Measurements from ENCODE around the gene IPCEF1. TPM values are rescaled to one million over a fixed set of nuclear protein-coding genes. Genes with fewer than 3 reads are reported as not detected.

The IPCEF1 gene
- total RNA-seq, 5 donors from 2014 or later (not counting 1 experiment from before 2014, with no cell fraction given), result 57.6 to 132 (median 69.4) TPM

DNA sequence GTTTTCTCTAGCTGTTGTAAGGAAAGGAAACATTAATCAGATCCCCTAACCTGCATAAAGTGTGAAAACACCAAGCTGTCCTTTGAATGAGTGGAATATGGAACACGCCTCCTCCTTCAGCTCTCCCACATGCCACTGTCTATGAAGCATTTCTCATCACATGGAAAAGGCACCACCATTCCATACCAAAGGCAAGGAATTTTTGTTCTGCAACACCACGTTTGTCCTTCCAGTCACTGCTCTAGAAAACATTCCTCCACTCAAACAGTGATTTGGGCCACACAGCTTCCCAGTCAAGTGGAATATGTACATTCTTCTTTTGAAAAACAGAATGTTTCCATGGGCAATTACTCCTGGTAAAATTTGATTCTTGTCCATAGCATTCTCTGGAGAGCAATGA, 197.5 kb downstream of the IPCEF1 start:
- Mint-ChIP-seq H3K27me3 (no peaks in the 10 kb centered on the region), H3K27ac (peak overlapping the region; percentile 44 to 79), H3K4me1 (peaks cover 48 to 58% (median 55%) of the 10 kb centered on the region in 3 donors), H3K4me3 (no peak overlapping the region), H3K9me3 (no peaks in the 10 kb centered on the region), H3K36me3 (peaks cover 20% of the 10 kb centered on the region)
- no peak for ATAC-seq (replicated peaks in 1 of 4)
- CTCF ChIA-PET, result interaction anchor here (1.0 to 5.6 kb wide), 6 partner anchors 12 to 118 kb away, joined by 3 to 66 read pairs (median 17); no protein-coding TSS in a partner anchor
- Histone ChIP-seq H3K4me3 (ENCODE audit: control insufficient read depth in 1 of 2, extremely low read depth in 1 of 2, low read length in 1 of 2) (no peak overlapping the region), H3K4me1 (ENCODE audit: control insufficient read depth in 1 of 2, extremely low read depth in 1 of 2, insufficient read depth in 2 of 2, low read length in 2 of 2) (peaks cover 20 to 42% of the 10 kb centered on the region in 2 experiments), H3K9me3 (no peaks in the 10 kb centered on the region), H3K27ac (ENCODE audit: low read length) (peak overlapping the region; percentile 2), H3K27me3 (replicated peaks in 1 of 2; ENCODE audit: control insufficient read depth in 2 of 2, extremely low read depth in 1 of 2, insufficient read depth in 2 of 2, low read length in 1 of 2) (no peaks in the 10 kb centered on the region), H3K36me3 (ENCODE audit: control insufficient read depth in 2 of 2, extremely low read depth in 1 of 2, insufficient read depth in 1 of 2, low read length in 1 of 2) (peaks cover 0 to 32% of the 10 kb centered on the region in 2 donors)
- DNase-seq, result no peak
- POLR2A ChIA-PET, result interaction anchor here in 1 of 2 donors (0.8 kb wide), 1 partner anchor 88 kb away, joined by 3 read pairs; no protein-coding TSS in a partner anchor
- WGBS (ENCODE audit: insufficient coverage), result no CpG with 5 or more reads among the region's 2 CpGs

GRCh38 chr6:154157706-154158105, 198.9 kb downstream of the IPCEF1 start:
- H3K9me3 Mint-ChIP-seq, result no peaks in the 10 kb centered on the region
- Histone ChIP-seq H3K4me3 (ENCODE audit: control insufficient read depth in 1 of 2, extremely low read depth in 1 of 2, low read length in 1 of 2) (no peak overlapping the region), H3K27me3 (replicated peaks in 1 of 2; ENCODE audit: control insufficient read depth in 2 of 2, extremely low read depth in 1 of 2, insufficient read depth in 2 of 2, low read length in 1 of 2) (no peaks in the 10 kb centered on the region), H3K27ac (ENCODE audit: low read length) (peak overlapping the region; percentile 84), H3K36me3 (ENCODE audit: control insufficient read depth in 2 of 2, extremely low read depth in 1 of 2, insufficient read depth in 1 of 2, low read length in 1 of 2) (peaks cover 0 to 25% of the 10 kb centered on the region in 2 donors), H3K4me1 (ENCODE audit: control insufficient read depth in 1 of 2, extremely low read depth in 1 of 2, insufficient read depth in 2 of 2, low read length in 2 of 2) (peaks cover 22 to 38% of the 10 kb centered on the region in 2 experiments), H3K9me3 (no peaks in the 10 kb centered on the region)
- peak overlapping the region; percentile 69 to 80 (median 76) for H3K4me3 Mint-ChIP-seq
- ChIA-PET CTCF (interaction anchor here (0.6 to 5.6 kb wide), 16 partner anchors 8 to 770 kb away, joined by 3 to 66 read pairs (median 4); no protein-coding TSS in a partner anchor), POLR2A (interaction anchor here in 1 of 2 donors (0.7 to 1.4 kb wide), 3 partner anchors 89 to 92 kb away, joined by 3 to 5 read pairs (median 3); no protein-coding TSS in a partner anchor)
- ATAC-seq (replicated peaks in 1 of 4) (no peak), DNase-seq (no peak)
- peak overlapping the region; percentile 95 to 97 for H3K27ac Mint-ChIP-seq
- H3K36me3 Mint-ChIP-seq, result peaks cover 20% of the 10 kb centered on the region
- H3K4me1 Mint-ChIP-seq, result peaks cover 53 to 62% (median 60%) of the 10 kb centered on the region in 3 donors
- no peaks in the 10 kb centered on the region for H3K27me3 Mint-ChIP-seq

- peaks cover 22 to 36% of the 10 kb centered on the region in 2 experiments for H3K4me1 ChIP-seq (ENCODE audit: control insufficient read depth in 1 of 2, extremely low read depth in 1 of 2, insufficient read depth in 2 of 2, low read length in 2 of 2)
- H3K4me3 Mint-ChIP-seq, result peak overlapping the region; percentile 69 to 80 (median 76)
- ATAC-seq (replicated peaks in 1 of 4) (peak; percentile 22 to 52 (median 32)), DNase-seq (peak in 5 of 35 experiments; percentile 3 to 60 (median 17))
- H3K9me3 Mint-ChIP-seq, result no peaks in the 10 kb centered on the region
- H3K27ac ChIP-seq (ENCODE audit: low read length), result peak overlapping the region; percentile 84
- peaks cover 53 to 62% (median 60%) of the 10 kb centered on the region in 3 donors for H3K4me1 Mint-ChIP-seq
- no peaks in the 10 kb centered on the region for H3K9me3 ChIP-seq
- H3K27me3 ChIP-seq (replicated peaks in 1 of 2; ENCODE audit: control insufficient read depth in 2 of 2, extremely low read depth in 1 of 2, insufficient read depth in 2 of 2, low read length in 1 of 2), result no peaks in the 10 kb centered on the region
- ChIA-PET CTCF (interaction anchor here (0.6 to 5.6 kb wide), 18 partner anchors 9 to 771 kb away, joined by 3 to 66 read pairs (median 3); no protein-coding TSS in a partner anchor), POLR2A (interaction anchor here in 1 of 2 donors (0.6 to 1.4 kb wide), 3 partner anchors 15 to 92 kb away, joined by 3 read pairs; no protein-coding TSS in a partner anchor)
- H3K36me3 ChIP-seq (ENCODE audit: control insufficient read depth in 2 of 2, extremely low read depth in 1 of 2, insufficient read depth in 1 of 2, low read length in 1 of 2), result peaks cover 0 to 20% of the 10 kb centered on the region in 2 donors
- H3K36me3 Mint-ChIP-seq, result peaks cover 20% of the 10 kb centered on the region
- H3K27me3 Mint-ChIP-seq, result no peaks in the 10 kb centered on the region
- peak overlapping the region; percentile 95 to 97 for H3K27ac Mint-ChIP-seq
- peak overlapping the region; percentile 31 to 36 for H3K4me3 ChIP-seq (ENCODE audit: control insufficient read depth in 1 of 2, extremely low read depth in 1 of 2, low read length in 1 of 2)
- 28% methylated on average over 3 of the region's 4 CpGs for WGBS (ENCODE audit: insufficient coverage)
These were observed 199.5 kb downstream of the IPCEF1 start for GRCh38 chr6:154157082-154157481.

DNA sequence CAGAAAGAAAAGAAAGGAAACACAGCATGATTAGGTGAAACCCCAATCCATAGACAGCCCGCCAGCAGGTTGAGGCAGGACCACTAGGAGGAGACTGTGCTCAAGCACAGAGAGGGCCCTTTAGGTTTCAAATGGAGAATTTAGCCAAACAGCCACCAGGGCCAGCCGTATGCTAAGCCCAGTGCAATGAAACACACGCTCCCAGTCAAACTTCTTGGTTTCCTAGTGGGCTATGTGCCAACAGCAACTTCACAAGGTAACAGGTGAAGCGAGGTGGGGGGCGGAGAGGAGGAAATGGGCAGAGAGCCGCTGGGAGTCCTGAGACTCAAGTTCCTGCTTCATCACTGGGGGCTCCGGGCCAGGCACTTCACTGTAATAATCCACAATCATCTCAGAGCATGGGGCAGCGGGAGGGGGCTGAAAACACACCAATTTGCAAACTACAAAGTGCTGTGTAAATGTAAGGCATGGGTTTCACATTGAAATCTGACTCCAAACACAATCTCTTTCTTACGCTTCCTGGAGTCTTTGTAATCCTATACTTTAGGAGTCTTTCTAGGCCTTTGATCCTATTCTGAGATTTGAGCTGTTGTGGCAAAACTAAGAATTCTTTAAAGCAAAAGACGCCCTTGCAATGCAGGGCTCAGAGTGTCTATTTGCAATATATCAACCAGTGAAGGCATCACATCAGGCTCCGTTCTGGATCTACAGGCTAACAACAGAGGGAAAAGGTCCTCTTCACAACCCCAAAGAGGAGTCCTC, 200.3 kb downstream of the IPCEF1 start:
- Histone ChIP-seq H3K27ac (ENCODE audit: low read length) (peak overlapping the region; percentile 84), H3K27me3 (replicated peaks in 1 of 2; ENCODE audit: control insufficient read depth in 2 of 2, extremely low read depth in 1 of 2, insufficient read depth in 2 of 2, low read length in 1 of 2) (no peaks in the 10 kb centered on the region), H3K4me3 (ENCODE audit: control insufficient read depth in 1 of 2, extremely low read depth in 1 of 2, low read length in 1 of 2) (peak overlapping the region; percentile 31 to 32), H3K4me1 (ENCODE audit: control insufficient read depth in 1 of 2, extremely low read depth in 1 of 2, insufficient read depth in 2 of 2, low read length in 2 of 2) (peaks cover 22 to 32% of the 10 kb centered on the region in 2 experiments), H3K9me3 (no peaks in the 10 kb centered on the region), H3K36me3 (ENCODE audit: control insufficient read depth in 2 of 2, extremely low read depth in 1 of 2, insufficient read depth in 1 of 2, low read length in 1 of 2) (peaks cover 0 to 15% of the 10 kb centered on the region in 2 donors)
- 43% methylated on average over 2 of the region's 11 CpGs for WGBS (ENCODE audit: insufficient coverage)
- peak overlapping the region; percentile 95 to 97 for H3K27ac Mint-ChIP-seq
- no peaks in the 10 kb centered on the region for H3K27me3 Mint-ChIP-seq
- ChIA-PET POLR2A (no interaction called here), CTCF (interaction anchor here (0.6 to 5.6 kb wide), 10 partner anchors 11 to 650 kb away, joined by 3 to 66 read pairs (median 6); no protein-coding TSS in a partner anchor)
- H3K4me1 Mint-ChIP-seq, result peaks cover 53 to 62% (median 60%) of the 10 kb centered on the region in 3 donors
- H3K9me3 Mint-ChIP-seq, result no peaks in the 10 kb centered on the region
- ATAC-seq (replicated peaks in 1 of 4) (peak; percentile 79 to 91 (median 84)), DNase-seq (peak; percentile 33 to 80 (median 56))
- peak overlapping the region; percentile 69 to 80 (median 76) for H3K4me3 Mint-ChIP-seq
- peaks cover 20% of the 10 kb centered on the region for H3K36me3 Mint-ChIP-seq

DNA sequence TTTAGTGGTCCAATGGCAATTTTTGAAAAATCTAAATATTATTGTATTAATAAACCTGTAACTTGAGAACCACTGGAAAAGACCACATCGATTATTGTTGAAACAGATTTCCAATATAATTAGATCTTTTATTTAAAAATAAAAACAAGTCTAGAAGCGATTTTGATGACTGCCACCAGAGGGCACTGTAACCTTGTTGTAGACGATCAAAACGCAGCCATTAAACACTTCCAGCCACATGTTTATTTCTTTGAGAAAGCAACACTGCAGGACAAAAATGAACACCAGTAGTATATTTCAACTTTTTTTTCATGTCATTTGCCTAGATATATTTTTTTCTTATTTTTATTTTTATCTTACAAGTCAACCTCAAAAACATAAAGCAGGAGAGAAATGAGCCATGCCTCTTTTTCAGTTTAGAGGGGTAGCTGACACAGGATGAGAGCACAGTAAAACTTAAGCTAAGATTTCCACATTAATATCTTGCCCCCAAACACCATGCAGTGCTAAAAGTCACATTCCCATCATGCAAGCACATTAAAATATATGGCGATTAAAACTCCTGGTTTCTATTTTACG, 202.1 kb downstream of the IPCEF1 start:
- WGBS (ENCODE audit: insufficient coverage), result 100% methylated on average over 1 of the region's 6 CpGs
- ATAC-seq (replicated peaks in 1 of 4), result peak in 1 of 4 experiments; percentile 28
- H3K9me3 Mint-ChIP-seq, result no peaks in the 10 kb centered on the region
- no peaks in the 10 kb centered on the region for H3K9me3 ChIP-seq
- POLR2A ChIA-PET, result interaction anchor here (0.6 to 0.8 kb wide), 2 partner anchors 10 to 94 kb away, joined by 3 to 4 read pairs; no protein-coding TSS in a partner anchor
- no peak overlapping the region for H3K4me3 Mint-ChIP-seq
- H3K36me3 ChIP-seq (ENCODE audit: control insufficient read depth in 2 of 2, extremely low read depth in 1 of 2, insufficient read depth in 1 of 2, low read length in 1 of 2), result peaks cover 0 to 8% of the 10 kb centered on the region in 2 donors
- H3K4me3 ChIP-seq (ENCODE audit: control insufficient read depth in 1 of 2, extremely low read depth in 1 of 2, low read length in 1 of 2), result no peak overlapping the region
- CTCF ChIA-PET, result interaction anchor here (0.6 to 3.7 kb wide), 16 partner anchors 15 to 683 kb away, joined by 3 to 62 read pairs (median 6); no protein-coding TSS in a partner anchor
- H3K4me1 Mint-ChIP-seq, result peaks cover 49 to 54% (median 53%) of the 10 kb centered on the region in 3 donors
- H3K27me3 Mint-ChIP-seq, result no peaks in the 10 kb centered on the region
- no peaks in the 10 kb centered on the region for H3K27me3 ChIP-seq (replicated peaks in 1 of 2; ENCODE audit: control insufficient read depth in 2 of 2, extremely low read depth in 1 of 2, insufficient read depth in 2 of 2, low read length in 1 of 2)
- H3K27ac Mint-ChIP-seq, result peak overlapping the region; percentile 65 to 97
- peaks cover 22 to 29% of the 10 kb centered on the region in 2 experiments for H3K4me1 ChIP-seq (ENCODE audit: control insufficient read depth in 1 of 2, extremely low read depth in 1 of 2, insufficient read depth in 2 of 2, low read length in 2 of 2)
- DNase-seq, result peak in 34 of 35 experiments; percentile 29 to 89 (median 58)
- peak overlapping the region; percentile 84 for H3K27ac ChIP-seq (ENCODE audit: low read length)
- H3K36me3 Mint-ChIP-seq, result peaks cover 8% of the 10 kb centered on the region

GRCh38 chr6:154143753-154144152, 212.8 kb downstream of the IPCEF1 start:
- no peaks in the 10 kb centered on the region for H3K36me3 ChIP-seq (ENCODE audit: control insufficient read depth in 2 of 2, extremely low read depth in 1 of 2, insufficient read depth in 1 of 2, low read length in 1 of 2)
- H3K27ac Mint-ChIP-seq, result no peak overlapping the region
- no CpG with 5 or more reads among the region's 1 CpG for WGBS (ENCODE audit: insufficient coverage)
- no peak overlapping the region for H3K4me3 ChIP-seq (ENCODE audit: control insufficient read depth in 1 of 2, extremely low read depth in 1 of 2, low read length in 1 of 2)
- H3K9me3 ChIP-seq, result no peaks in the 10 kb centered on the region
- H3K27ac ChIP-seq (ENCODE audit: low read length), result no peak overlapping the region
- ChIA-PET CTCF (interaction anchor here in 1 of 2 donors (1.0 kb wide), 1 partner anchor 14 kb away, joined by 3 read pairs; no protein-coding TSS in a partner anchor), POLR2A (no interaction called here)
- H3K36me3 Mint-ChIP-seq, result no peaks in the 10 kb centered on the region
- H3K4me1 ChIP-seq (ENCODE audit: control insufficient read depth in 1 of 2, extremely low read depth in 1 of 2, insufficient read depth in 2 of 2, low read length in 2 of 2), result no peaks in the 10 kb centered on the region
- H3K27me3 ChIP-seq (replicated peaks in 1 of 2; ENCODE audit: control insufficient read depth in 2 of 2, extremely low read depth in 1 of 2, insufficient read depth in 2 of 2, low read length in 1 of 2), result no peaks in the 10 kb centered on the region
- no peak overlapping the region for H3K4me3 Mint-ChIP-seq
- H3K27me3 Mint-ChIP-seq, result peaks cover 0 to 16% of the 10 kb centered on the region in 2 donors
- DNase-seq (no peak), ATAC-seq (replicated peaks in 1 of 4) (no peak)
- no peaks in the 10 kb centered on the region for H3K9me3 Mint-ChIP-seq
- peaks cover 0 to 6% (median 5%) of the 10 kb centered on the region in 3 donors for H3K4me1 Mint-ChIP-seq
